OCI-LY1 (cell line): ENCODE results near the gene XYLT1.

ENCODE experiments used
- CTCF ChIP-seq: fragments of 200-600 bp; sonication (generic), shearing (Covaris generic); IDR thresholded peaks from 2 replicates; pipeline ENCODE4 v1.5.1; 2017; ENCODE audit warnings: mild to moderate bottlenecking, antibody characterized with exemption, low read length, moderate library complexity, mixed read lengths
- EZH2 ChIP-seq: fragments of 200-600 bp; sonication (generic), shearing (Covaris generic); IDR thresholded peaks from 2 replicates; pipeline ENCODE4 v1.8.0; 2017; ENCODE audit warnings: borderline replicate concordance, mixed run types, mild to moderate bottlenecking, antibody characterized with exemption, low read length, moderate library complexity, mixed read lengths

GRCh38 chr16:17358846-17359245 lies 111.9 kb downstream of the XYLT1 start:
- TF ChIP-seq CTCF (no peak), EZH2 (no peak)
